Left lung (tissue), 10 donors: Measurements from ENCODE around the gene GRAMD2B. TPM values are rescaled to one million over a fixed set of nuclear protein-coding genes. Genes with fewer than 3 reads are reported as not detected.
A peak's percentile ranks its signal among the peaks of the same experiment; 100 is the strongest.

Experiments
- ATAC-seq: fragments of 200-7000 bp; cut with Tn5 transposase; one replicate; pipeline ENCODE4 v1.9.1; 2020; ENCODE audit warnings: moderate library complexity
- DNase-seq, 4 donors: peaks; one replicate each; pipeline ENCODE4 v3.0.0-alpha.2; 2013 to 2020
- H3K27ac ChIP-seq, 2 donors: fragments of 200-600 bp; sonication (generic) in 1 of 2; one replicate each; pipeline versions ENCODE4 v1.5.0 to v1.8.0; 2020 to 2021
- H3K27me3 ChIP-seq, 2 donors: fragments of 200-600 bp; sonication (generic) in 1 of 2; one replicate each; pipeline versions ENCODE4 v1.5.0 to v1.8.0; 2020 to 2021
- H3K36me3 ChIP-seq, 2 donors: fragments of 200-600 bp; sonication (generic) in 1 of 2; one replicate each; pipeline versions ENCODE4 v1.5.0 to v1.8.0; 2020 to 2021
- H3K4me1 ChIP-seq, 2 donors: fragments of 200-600 bp; one replicate each; pipeline ENCODE4 v1.8.0; 2021
- H3K4me3 ChIP-seq, 2 donors: fragments of 200-600 bp; sonication (generic) in 1 of 2; one replicate each; pipeline versions ENCODE4 v1.5.0 to v1.8.0; 2020 to 2021; ENCODE audit warnings: mild to moderate bottlenecking in 1 of 2
- H3K9me3 ChIP-seq, 2 donors: fragments of 200-600 bp; sonication (generic) in 1 of 2; one replicate each; pipeline versions ENCODE4 v1.5.0 to v1.8.0; 2020 to 2021
- CTCF ChIP-seq, 2 donors: fragments of 200-600 bp; sonication (generic) in 1 of 2; IDR thresholded peaks; one replicate each; pipeline versions ENCODE4 v1.5.0 to v1.8.0; 2021; ENCODE audit warnings: antibody characterized with exemption in 2 of 2
- intact Hi-C, 2 donors: fragments of 100-400 bp; cut with DNase I; formaldehyde crosslinking; loops; one replicate each; pipeline versions ENCODE4 v1.11.2 to v1.14.2; 2022
- polyA plus RNA-seq, 6 donors: library from polyadenylated mRNA; unstranded; fragments of 120-200 nt; gene quantifications; one replicate each; pipeline ENCODE4 v1.2.1, GENCODE V29; 2013; ENCODE audit not compliant: insufficient read length in 6 of 6
- total RNA-seq, 2 donors: library from RNA; stranded (reverse); fragmentation: NEBNext Ultra II Directional; extraction: Animal tissue kit (Norgen Biotek cat#: 25700); gene quantifications; one replicate each; pipeline ENCODE4 v1.2.1, GENCODE V29; 2021
- donor health status: DM: no; HTN: yes; CAD: no.
- donor health status: DM: no; HTN: no; CAD: no.

Gene GRAMD2B
- total and polyA plus RNA-seq, 8 donors: 9.8 to 19.2 (median 11.6) TPM

GRCh38 chr5:126449751-126450271 lies 26.6 kb downstream of the GRAMD2B start:
- Histone ChIP-seq H3K27ac (peak overlapping the region in 1 of 2 donors; percentile 51), H3K9me3 (no peaks in the 10 kb centered on the region), H3K27me3 (no peaks in the 10 kb centered on the region), H3K4me1 (peaks cover 0 to 4% of the 10 kb centered on the region in 2 donors), H3K36me3 (no peaks in the 10 kb centered on the region), H3K4me3 (no peak overlapping the region)
- DNase-seq (no peak), ATAC-seq (peak; percentile 67)
- intact Hi-C loops: no loop called here
- TF ChIP-seq CTCF (IDR thresholded peaks at IDR 0.05): no peak

- DNase-seq (no peak), ATAC-seq (no peak)
- Histone ChIP-seq H3K27ac (peak overlapping the region in 1 of 2 donors; percentile 51), H3K36me3 (no peaks in the 10 kb centered on the region), H3K9me3 (no peaks in the 10 kb centered on the region), H3K4me3 (no peak overlapping the region), H3K4me1 (peaks cover 0 to 4% of the 10 kb centered on the region in 2 donors), H3K27me3 (no peaks in the 10 kb centered on the region)
- intact Hi-C loops: no loop called here
- no peak for TF ChIP-seq CTCF (IDR thresholded peaks at IDR 0.05)
Observed at GRCh38 chr5:126450346-126450745, 27.1 kb downstream of the GRAMD2B start.

- peak overlapping the region in 1 of 2 donors; percentile 7 for H3K27ac ChIP-seq
- intact Hi-C loops: no loop called here
- no peaks in the 10 kb centered on the region for H3K9me3 ChIP-seq
- no peaks in the 10 kb centered on the region for H3K36me3 ChIP-seq
- no peak overlapping the region for H3K4me3 ChIP-seq
- peaks cover 0 to 4% of the 10 kb centered on the region in 2 donors for H3K4me1 ChIP-seq
- ATAC-seq (no peak), DNase-seq (no peak)
- TF ChIP-seq CTCF (IDR thresholded peaks at IDR 0.05): no peak
- no peaks in the 10 kb centered on the region for H3K27me3 ChIP-seq
Observed at GRCh38 chr5:126450907-126451306, 27.7 kb downstream of the GRAMD2B start.

GRCh38 chr5:126452477-126452876 lies 29.3 kb downstream of the GRAMD2B start:
- Histone ChIP-seq H3K27me3 (no peaks in the 10 kb centered on the region), H3K27ac (no peak overlapping the region), H3K4me1 (peaks cover 0 to 4% of the 10 kb centered on the region in 2 donors), H3K4me3 (no peak overlapping the region), H3K9me3 (no peaks in the 10 kb centered on the region), H3K36me3 (no peaks in the 10 kb centered on the region)
- TF ChIP-seq CTCF (IDR thresholded peaks at IDR 0.05): no peak
- intact Hi-C loops: no loop called here
- DNase-seq (no peak), ATAC-seq (no peak)

- H3K9me3 ChIP-seq: no peaks in the 10 kb centered on the region
- DNase-seq (no peak), ATAC-seq (no peak)
- H3K27me3 ChIP-seq: no peaks in the 10 kb centered on the region
- H3K36me3 ChIP-seq: no peaks in the 10 kb centered on the region
- no peak overlapping the region for H3K27ac ChIP-seq
- no peak overlapping the region for H3K4me3 ChIP-seq
- TF ChIP-seq CTCF (IDR thresholded peaks at IDR 0.05): no peak
- intact Hi-C loops: no loop called here
- peaks cover 0 to 4% of the 10 kb centered on the region in 2 donors for H3K4me1 ChIP-seq
Observed at GRCh38 chr5:126454081-126454480, 30.9 kb downstream of the GRAMD2B start.
